ENCODE data around the gene HK3.

HK3 gene

DNA sequence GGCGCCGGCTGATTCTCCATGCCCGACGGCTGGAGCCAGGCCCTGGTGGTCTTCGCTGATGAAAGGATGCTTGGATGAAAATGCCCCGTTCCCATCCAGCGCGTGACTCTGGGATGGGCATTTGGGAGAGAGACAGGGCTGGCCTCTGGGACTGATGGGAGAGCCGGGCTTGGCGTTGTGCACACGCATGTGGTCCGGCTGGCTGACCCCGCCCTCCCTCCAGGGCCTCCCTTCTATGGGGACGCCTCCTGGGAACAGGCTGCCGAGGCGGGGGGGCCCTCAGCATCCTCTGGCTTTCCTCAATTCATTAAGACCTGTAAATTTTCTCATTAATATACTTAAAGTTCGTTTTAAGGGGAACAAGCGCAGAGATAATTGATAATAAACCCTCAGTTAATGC lies 52.0 kb downstream of the HK3 start:
- no peak for DNase-seq

DNA sequence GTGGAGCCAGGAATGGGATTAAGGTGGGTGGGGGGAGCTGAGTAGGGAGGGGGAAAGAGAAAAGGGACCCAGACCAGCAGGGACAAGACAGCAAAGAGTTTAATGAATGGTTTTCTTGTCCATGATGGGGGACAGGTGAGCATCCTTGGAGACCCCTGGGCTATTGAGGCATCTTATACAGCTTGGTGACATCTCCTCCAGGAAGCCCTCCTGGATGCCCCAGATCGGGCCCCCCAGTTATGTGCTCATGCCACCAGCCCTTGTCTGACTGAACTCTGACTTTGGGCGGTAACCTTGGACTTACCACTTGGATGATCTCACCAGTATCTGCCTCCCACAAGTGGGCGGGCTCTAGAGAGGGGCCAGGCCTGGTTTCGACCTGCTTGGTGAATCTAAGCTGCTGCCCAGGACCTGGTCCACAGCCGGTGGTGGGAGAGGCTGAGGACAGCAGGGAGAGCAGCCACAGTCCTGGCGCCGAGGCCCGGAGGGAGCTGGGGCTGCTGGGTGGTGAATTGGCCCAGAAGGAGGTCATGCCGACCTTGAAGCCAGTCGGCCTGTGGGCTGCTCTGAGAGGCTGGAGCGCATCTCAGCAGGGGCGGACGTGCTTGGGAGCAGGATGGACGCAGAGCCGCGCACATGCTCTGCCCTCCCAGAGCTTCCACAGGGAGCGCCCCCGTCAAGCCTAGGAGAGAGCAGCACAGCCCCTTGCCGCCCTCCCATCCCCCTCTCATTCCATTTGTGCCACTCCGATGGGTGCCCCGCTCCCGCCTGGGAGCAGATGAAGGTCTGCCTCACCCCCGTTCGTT lies 52.6 kb downstream of the HK3 start:
- DNase-seq, result no peak

DNA sequence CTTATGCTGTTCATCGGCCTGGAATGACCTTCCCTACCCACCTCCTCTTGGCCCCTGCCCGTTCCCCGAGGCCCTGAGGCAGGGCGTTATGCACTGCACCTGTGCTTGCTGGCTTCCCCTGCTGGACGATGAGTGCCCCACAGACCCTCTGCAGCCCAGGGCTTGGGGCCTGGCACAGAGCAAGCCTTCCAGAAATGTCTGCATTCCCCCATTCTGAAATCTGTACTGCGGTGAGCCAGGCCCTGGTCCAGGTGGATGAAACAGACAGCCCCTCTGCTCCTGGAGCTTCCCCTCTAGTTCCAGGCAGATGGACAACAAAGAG lies 53.8 kb downstream of the HK3 start:
- DNase-seq, result no peak

- DNase-seq, result no peak
These were observed 54.3 kb downstream of the HK3 start for GRCh38 chr5:176844706-176845391.

- DNase-seq, result no peak
These were observed 54.9 kb downstream of the HK3 start for GRCh38 chr5:176844281-176844680.

- no peak for DNase-seq
These were observed 55.5 kb downstream of the HK3 start for GRCh38 chr5:176843673-176844072.

DNA sequence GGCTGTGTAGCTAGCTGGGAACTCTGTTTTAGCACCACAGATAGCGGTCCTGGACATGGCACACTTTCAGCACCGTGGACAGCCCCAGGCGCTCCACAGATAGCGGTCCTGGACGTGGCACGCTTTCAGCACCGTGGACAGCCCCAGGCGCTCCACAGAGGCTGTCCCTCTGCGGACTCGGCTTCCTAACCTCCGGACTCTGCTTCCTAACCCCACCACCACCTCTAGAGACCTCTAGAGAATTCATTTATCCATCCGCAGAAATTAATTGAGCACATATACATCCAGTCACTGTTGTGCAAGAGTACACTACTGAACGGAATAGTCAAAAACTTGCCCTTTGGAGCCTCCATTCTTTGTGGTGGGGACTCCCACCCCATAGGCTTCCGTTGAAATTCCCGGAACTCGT lies 61.4 kb downstream of the HK3 start:
- DNase-seq, result no peak

DNA sequence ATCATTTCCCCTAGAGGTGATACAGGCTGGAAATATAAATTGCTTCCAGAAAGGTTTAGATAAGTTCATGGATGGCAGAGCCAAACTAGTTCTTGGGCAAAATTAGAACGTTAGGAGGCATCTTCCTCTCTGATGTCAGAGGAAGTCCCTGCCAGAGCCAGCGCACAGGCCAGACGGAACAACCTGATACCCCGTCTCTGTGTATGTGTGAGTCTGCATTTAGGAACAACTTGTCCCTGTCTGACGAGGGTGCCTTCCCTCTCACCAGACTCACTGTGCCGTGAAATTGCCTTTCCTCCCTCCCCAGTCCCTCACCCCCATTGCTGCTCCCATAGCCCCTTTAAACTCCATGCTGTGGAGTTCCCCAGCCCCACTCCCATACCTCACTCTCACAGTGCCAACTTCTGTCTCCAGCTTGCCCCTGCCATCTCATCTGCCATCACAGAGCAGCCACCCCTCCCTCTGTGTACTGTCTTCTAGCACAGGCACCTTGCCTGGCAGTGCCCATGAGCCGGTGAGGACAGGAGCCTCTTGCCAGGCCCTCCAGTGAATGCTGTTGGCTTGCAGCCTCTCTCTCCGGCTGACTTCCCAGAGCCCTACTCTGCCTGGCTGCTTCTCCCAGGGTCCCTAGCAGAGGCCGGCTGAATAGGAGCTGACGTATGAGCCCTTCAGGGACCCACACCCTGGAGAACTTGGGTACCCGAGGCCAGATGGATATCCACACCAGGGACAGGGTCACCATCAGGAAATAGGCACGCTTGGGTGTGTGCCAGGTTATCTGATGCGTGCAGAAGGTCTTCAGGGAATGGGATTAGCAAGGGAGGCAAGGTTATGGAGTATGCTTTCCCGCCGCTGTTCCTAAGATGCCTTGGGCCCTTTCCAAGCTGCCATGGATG lies 62.1 kb downstream of the HK3 start:
- DNase-seq, result no peak

DNA sequence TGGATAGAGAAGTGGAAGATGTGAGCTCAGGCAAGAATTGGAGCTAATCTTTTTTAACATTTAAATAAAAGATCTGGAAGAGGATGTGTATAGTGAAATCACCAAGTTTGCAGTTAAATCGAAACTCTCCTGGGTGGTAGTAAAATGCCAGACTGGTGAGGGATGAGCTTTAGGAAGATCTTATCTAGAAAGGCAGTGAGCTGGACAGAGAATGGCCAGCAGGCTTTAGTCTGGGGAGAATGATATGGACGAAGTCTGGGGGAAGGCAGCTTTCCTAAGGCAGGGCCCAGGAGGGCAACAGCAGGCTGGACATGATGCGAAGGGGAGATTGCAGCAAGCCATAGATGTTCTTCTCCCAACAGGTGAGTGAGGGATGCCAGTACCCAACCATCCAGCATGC lies 63.2 kb downstream of the HK3 start:
- DNase-seq, result no peak

DNA sequence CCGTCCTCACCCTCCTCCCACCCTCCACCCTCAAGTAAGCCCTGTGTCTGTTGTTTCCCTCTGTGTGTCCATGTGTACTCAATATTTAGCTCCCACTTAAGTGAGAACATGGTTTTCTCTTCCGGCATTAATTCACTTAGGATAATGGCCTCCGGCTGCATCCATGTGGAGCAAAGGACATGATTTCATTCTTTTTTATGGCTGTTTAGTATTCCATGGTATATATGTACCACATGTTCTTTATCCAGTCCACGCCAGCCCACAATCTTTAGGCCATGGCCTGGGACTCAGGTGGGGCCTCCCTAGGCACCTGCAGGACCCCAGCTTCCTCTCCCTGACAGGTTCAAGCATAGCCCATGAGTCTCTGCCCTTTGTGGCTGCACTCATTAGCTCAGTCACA lies 65.9 kb downstream of the HK3 start:
- no peak for DNase-seq

DNA sequence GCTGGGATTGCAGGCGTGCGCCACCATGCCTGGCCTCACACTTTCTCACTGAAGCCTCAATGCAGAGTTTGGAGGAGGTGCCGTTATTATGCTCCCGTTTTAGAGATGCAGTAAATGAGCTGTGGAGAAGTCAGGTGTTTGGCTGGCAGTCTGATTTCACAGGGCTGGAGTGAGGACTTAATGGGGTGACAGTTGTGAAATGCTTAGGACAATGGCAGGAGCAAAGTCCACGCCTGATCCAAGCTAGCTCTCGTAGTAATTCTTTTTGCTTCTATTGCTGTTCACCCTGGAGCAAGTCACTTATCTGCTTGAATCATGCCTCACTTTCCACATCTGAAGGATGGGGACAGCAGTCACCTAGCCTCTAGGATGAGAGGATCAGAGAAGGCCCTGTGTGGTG lies 67.0 kb downstream of the HK3 start:
- DNase-seq, result no peak

GRCh38 chr5:176831425-176831824 lies 67.7 kb downstream of the HK3 start:
- no peak for DNase-seq

- no peak for DNase-seq
These were observed 68.1 kb downstream of the HK3 start for GRCh38 chr5:176830995-176831423.

All from NCI-H146 (cell line).